ENCODE results near the gene PPIE.

The PPIE gene

DNA sequence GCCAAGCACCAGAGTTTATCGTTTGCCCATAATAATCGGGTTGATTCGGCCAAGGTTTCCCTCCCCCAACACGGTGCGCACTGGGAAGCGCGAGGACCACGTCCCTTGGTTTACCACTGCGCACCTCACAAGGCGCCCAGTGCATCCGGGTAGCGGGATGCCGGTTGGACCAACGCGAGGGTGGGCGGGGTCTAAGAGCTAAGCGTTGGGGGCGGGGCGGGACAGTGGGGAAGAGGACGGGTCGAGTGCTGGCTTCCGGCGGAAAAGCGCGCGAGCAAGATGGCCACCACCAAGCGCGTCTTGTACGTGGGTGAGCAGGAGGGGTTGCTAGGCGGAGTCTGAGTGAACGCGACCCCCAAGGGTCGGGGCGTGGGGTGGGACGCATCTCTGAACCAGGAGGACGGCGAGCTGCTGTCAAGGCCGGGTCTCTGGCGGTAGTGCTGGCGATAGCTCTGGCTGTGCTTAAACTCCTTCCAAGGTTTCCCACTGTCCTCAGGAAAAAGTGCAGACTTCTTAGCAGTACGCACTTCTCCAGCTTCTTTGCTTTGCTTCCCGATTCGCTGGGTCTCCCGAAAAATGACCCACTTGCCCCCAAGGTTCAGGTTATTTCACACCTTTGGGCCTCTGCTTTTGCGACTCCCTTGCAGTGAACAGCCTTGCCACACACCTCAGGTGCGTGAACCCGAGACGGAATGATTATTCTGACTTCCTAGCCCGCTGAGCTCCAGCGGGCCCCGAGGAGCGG, at the start of gene PPIE:
Gene PPIE, plus strand, starts transcription at position 261 of the 745 bp plus-strand sequence. Its CDS starts 19 bp downstream, at position 280.
- peak; percentile 99 for DNase-seq

DNA sequence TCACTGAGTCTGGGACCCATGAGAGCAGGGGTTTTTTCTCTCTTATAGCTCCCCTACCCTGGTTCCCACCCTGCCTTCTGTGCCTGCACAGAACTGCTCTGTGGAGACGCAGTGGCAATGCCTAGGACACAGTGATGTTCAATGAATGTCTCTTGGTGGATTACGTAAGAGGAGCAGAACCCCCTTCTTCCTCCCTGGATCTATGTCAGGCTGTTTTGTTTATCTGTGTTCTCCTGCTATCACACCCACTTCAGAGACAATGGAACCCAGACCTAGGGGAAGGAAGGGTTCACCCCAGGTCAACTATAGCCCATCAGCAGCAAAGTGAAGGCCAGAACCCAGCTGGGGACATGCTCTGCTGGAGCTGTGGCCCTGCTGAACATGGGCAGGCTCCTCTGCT, 49.5 kb upstream of the PPIE start:
- DNase-seq = no peak

DNA sequence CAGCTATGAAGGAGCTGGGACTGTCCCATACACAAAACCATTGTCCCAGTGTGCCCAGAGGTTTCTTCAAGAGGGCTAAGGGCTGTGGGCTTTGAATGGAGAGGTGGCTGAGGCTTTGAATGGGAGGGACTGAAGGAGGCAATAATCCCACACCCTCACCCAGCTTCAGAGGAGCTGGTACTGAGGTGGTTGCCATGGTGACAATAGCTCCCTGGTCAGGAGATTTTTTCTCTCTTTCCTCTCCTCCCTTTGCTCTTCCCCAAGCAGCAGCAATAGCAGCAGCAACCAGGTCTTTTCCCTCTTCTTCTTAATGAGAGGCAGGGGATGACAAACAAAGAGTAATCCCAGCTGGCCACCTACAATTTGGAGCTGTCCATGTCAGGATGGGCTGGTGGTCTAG, 49.0 kb upstream of the PPIE start:
- no peak for DNase-seq

DNA sequence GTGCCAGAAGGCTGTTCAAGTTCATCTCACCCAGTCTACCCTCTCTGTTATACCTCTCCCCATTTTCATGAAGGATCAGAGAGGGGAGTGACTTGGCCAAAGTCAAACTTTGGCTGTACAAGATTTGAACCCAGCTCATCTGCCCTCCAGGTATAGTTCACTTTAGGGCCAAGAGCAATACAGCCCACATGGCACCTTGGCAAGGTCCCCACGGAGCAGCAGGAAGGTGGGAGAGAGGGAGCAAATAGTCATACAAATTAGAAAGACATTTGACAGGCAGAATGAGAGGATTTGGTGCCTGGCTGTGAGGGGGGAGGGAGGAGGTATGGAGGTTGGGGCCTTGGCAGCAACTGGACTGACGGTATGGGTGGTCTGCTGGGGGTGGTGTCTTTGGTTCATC, 48.5 kb upstream of the PPIE start:
- no peak for DNase-seq

DNA sequence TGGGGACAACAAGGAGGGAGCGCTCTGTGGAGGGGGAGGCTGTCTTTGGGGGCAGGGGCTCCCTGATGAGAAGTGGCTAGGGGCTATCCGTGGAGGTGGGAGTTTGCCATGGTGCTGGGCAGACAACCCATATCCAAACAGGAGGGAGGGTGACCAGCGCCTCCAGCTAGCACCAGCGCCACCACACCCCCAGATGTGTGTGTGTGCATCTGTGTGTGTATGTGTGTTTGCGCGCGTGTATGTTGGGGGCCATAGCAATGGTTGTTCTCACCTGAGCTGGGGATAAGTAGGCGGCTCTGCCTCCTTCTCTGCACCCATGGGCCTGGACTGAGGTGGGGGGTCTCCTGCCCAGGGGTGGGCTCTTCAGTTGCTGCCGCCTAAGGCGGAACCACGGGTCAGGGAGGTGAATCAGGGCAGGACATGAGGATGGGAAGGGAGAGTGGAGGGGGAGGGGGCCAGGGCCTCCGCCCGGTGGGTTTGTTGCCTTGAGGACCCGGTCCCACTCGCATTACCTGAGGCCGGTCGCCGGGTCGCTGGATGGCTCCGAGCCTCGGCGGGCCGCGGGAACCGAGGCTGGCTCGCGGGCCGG, 47.8 kb upstream of the PPIE start:
- DNase-seq = no peak

DNA sequence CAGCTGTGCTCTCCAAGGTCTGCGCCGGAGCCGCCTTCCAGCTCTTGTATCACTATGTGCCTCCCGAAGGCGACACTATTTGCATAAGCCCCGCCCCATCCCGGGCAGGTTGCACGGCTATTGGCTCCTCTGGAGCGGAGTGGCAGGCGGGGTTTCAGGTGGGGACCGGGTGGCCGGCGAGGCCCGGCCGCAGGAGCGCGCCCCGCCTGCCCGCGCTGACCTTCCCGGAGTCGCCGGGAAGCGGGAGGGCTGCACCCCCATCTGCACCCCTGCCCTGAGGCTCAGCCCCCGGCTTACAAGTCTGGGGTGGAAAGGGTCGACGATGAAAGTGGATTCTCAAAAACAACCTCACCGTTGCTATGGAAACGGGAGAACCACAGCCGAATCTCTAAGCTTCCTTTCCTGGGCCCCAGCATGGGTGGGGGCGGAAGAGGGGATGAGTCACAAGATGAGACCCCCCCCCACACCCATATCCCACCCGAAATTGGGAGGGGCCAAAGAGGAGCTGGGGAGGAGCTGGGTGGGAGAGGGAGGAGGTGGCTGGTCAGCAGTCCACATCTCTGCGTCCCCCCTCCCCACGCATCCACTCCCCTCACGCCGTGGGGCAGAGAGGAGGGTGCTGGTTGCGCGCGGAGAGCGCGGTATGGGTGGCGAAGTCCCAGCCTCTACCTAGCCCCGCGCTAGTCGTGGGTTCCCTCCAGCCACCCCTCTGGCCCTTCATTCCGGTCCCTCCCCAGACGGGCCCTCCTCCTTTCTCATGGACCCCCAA, 47.1 kb upstream of the PPIE start, which contains the start of gene HPCAL4:
Gene HPCAL4, minus strand, starts transcription at position 51 of the 769 bp plus-strand sequence. CDS start 6,830 bp downstream, outside the sequence.
- DNase-seq = peak; percentile 84

DNA sequence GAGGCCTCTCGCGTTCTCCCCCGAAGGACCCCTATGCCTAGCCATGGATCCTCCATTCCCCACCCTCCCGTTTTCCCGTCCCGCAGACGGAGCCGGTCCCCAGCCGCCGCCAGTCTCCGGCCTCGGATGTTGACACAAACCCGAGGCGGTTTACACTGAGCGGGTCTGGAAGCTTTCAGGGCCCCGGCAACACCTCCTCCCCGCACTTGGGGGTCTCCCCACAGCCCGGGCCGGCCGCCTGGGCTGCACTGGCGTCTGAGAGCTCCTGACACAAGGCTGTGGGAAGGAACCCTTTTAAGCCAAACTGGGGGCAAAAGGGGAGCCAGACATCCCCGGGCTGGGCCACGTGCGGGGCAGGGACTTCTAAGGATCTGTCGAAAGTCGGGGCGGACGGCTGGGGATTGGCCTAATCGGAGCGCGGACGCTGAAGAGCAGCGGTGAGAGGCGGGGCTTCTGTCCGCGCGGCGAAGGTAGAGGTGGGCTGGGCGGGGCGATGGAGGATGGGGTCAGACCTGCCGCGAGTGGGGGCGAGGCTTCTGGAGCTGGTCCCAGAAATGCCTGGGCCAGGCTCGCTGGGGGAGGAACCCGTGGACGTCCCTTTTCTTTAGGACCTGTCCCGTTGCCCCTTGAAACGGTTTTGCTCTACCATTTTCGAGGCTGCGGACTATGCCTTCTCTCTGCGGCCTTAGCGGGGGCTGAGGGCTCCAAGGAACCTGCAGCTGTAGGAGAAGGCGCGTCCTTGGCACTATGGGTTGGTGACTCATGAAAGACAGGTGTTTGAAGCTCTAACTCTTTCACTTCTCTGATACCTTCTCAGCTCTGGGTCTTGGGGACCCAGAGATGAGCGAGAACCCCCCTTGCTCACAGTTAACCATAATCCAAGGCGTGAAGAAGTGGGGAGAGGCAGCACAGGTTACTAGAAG, 46.3 kb upstream of the PPIE start:
- peak; percentile 7 for DNase-seq

DNA sequence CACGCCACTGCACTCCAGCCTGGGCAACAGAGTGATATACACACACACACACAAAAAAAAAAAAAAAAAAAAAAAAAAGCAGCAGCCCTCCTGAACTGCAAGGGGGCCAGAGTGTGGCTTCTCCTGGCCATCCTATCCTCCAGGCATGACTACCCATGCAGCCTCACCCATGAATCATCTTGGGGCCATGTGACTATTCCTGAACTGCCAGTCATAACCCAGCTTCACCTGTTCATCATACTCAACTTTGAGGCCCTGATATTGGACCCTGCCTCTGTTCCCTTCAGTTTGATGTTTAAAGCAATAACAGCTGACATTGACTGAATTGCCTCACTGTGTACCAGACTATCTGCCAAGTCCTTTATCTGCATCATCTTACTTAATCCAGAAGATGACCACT, 44.7 kb upstream of the PPIE start:
- DNase-seq = no peak

DNA sequence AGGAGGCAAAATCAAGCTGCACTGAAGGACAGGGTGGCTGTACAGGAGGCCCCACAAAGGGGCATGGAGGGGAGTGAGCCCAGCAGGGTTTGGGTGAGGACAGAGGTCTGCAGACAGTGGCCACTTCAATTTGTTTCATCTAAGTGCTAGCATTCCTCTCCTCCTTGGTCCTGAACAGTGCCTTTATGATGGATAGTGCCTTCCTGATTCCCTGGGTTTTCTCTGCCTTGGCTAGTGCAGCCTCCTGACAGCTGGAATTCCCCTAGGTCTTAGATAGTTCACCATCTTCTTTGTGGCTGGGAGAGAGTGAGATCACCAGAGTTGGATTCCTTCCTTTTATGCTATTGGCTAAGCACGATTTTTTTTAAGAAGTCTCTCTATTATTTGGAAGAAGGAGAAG, 43.7 kb upstream of the PPIE start:
- DNase-seq = no peak

DNA sequence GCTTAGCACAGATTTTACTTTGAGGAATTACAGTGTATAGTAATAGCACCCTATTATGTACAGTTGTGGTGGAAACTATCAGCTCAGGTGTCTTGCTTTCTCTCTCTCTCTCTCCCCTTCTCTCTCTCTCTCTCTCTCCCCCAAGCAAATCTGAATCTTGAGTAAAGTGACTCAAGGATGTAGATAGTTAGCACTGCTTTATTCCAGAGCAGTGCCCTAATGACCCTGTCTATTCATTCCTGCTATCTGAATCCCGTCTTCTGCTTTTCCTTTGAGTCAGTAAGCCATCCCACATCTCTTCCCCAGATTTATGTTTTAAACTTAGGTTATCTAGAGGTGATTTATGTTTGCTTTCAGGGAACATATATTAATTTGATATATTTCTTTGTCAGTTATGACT, 42.2 kb upstream of the PPIE start:
- no peak for DNase-seq

DNA sequence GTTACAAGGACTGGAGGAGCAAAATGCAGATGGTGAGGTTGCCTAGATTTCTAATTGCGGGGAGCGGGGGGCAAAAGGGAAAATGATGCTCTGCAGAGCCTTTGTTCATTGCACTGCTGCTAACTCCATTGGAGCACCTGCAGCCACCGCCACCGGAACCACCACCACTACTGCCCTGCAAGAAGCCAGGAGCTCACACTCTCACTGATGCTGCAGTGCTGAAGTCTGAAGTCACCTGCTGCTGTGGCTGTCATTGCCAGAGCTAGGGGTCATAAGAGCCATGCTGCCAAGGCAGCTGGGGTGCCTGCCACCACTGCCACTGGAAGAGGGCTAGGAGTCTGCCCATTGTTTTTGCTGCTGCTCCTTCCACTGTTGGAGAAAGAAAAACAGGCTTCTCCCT, 40.1 kb upstream of the PPIE start:
- DNase-seq = no peak

DNA sequence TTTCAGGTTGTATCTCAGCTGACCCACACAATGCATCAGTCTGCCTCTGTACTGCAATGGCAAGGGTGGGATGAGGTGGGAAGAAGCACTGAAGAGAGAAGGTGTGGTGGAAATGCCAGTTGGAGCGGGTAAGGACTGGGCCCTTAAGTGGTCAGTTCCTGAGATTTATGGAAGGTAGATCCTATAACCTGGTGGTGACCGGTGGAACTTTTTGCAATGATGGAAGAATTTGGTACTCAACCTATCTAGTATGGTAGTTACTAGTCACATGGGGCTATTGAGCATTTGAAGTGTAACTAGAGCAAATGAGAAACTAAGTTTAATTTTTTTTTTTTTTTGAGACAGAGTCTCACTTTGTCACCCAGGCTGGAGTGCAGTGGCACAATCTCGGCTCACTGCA, 39.3 kb upstream of the PPIE start:
- no peak for DNase-seq

DNA sequence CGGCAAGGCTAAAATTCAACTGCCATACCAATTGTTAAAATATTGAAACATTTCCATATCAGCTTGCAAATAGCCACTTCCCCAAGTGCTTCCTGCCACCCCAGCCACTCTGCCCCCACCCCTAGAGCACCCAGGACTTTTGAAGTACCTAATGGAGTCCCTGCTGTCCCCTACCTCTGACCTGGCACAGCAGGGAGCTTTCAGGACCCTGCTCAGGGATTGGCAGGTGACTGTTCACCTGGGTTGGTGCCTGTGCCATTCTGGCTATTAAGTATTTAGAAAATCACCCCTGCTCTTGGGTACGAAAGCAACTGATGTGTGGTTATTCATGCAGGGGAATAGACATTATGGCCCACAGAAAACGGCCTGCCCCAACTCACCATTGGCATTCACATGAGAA, 38.3 kb upstream of the PPIE start:
- DNase-seq = no peak

DNA sequence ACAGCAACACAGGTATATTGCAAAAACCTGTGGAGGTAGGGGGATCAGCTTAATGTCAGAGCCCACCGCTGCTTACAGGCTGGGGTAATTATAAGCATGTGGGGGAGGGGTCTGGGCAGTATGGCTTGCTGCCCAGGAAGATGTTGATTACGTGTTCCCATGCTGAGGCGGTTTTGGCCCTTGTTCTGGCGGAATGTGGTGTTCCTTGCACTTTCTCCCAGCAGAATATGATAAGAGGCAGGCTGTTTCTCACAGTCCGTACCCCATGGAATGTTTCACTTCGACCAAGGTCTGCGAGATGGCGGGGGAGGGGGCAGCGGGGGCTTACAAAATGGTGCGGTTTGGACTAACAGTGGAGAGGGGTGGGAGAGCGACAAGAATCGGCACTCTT, 37.6 kb upstream of the PPIE start:
- no peak for DNase-seq

DNA sequence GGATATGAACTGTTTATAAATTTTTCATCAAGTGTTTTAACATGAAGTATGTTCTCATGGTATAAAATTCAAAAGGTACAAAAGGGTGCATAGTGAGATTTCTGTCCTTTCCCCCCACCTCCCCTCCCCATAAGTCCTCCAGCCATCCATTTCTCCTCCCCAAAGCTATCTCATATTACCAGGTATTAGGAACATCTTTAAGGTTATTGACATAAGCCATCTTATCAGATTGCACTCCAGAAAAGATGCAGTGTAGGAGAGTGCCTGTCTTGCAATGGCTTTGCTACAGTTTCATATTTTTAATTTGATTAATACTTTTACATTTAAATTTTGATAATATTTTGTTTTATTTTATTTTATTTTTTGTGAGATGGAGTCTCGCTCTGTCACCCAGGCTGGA, 33.9 kb upstream of the PPIE start:
- DNase-seq = no peak

DNA sequence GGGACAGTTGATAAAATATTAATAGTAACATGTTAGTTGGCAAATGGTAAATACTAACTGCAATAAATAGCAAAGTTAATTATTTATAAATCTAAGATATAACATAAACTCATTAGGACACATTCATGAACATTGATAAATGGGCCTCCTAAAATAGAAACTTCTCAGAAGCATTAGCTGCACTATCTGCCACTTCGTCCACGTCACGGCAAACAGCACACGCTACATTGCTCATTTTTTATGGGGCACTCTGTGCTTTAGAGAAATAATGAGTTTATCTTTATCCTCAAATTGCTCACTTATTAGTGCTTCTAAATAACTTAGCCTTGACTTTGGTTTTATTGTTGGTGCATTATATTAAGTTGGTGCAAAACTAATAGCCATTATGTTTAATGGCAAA, 31.2 kb upstream of the PPIE start:
- DNase-seq = no peak

DNA sequence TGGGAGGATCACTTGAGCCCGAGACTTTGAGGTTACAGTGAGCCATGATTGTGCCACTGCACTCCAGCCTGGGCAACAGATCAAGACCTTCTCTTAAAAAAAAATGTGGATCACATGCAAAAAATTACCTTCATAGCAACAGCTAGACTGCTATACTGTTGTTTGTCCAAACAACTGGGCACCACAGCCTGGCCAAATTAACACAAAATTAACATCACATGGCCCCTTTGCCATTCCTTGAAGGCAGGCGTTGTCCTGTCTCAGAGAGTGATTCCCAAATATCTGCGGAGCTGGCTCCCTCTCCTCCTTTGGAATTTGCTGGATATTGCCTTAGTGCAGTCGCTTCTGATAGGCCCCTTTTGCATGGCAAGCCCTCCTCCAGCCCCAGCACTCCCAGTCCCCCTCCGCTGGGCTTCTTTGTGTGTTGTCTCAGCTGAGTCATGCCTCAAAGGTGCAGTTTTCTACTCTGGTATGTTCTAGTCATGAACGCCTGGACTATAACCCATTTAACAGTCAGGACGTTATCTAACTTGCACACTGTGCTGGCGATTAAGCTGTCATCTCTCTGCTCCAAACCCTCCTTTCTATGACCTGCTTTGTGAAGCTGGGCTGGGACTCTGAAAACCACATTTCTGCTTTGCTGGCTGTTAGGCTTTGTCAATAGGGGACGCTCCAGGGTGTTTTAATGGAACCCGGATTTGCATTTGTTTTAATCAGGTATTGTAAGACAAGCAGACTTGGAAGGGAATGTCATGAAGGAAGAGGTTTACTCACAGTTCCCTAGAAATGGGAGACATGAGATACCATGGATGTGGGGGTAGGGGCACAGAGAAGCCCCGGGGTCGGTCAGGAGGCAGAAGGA, 27.3 kb upstream of the PPIE start:
- DNase-seq = no peak

DNA sequence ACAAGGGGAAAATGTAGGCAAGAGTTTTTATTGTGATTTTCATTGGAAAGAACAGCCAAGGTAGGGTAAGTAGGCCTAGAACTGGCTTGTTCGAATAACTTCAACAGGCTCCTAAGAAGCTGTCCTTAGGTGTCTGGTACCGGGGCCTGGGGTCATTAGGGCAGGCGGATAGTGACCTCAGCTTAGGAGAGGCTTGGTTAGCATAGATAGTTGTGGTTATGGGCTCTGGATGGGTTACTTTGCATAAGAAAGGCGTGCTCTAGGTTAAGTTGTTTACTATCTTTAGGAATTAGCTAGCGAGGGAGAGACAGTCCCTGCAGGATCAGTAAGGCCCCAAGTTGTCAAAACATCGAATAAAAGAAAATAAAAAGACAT, 26.7 kb upstream of the PPIE start:
- no peak for DNase-seq

DNA sequence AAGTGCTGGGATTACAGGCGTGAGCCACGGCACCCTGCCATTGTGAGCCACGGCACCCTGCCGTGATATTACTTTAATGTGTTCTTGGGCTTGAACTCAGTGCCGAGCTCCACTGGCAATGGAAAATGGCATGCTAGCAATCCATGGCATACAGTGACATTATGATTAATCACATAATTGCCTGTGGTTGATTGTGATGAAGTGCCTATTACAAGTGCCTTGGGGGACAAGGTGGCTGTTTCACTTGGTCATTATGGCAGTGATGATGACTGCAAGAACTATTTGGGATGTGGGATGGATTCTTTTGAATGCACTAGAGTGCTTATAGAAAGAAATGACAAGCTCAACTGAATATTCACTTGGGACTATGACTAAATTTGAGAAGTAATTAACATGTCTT, 25.1 kb upstream of the PPIE start:
- no peak for DNase-seq

DNA sequence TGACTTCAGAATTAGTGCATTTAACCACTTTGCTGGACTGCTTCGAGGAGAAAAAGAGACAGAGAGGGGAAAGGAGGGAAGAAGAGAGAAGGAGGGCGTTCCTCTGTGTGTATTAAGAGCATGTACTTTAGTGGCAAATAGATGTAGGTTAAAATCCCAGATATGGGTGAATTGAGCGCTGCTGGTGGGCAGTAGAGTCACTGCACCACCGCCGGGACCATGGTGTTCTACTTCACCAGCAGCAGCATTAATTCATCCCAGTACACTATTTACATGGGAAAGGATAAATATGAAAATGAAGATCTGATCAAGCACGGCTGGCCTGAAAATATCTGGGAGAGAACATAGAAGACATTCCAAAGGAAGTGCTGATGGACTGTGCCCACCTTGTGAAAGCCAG, 20.9 kb upstream of the PPIE start:
- DNase-seq = no peak

DNA sequence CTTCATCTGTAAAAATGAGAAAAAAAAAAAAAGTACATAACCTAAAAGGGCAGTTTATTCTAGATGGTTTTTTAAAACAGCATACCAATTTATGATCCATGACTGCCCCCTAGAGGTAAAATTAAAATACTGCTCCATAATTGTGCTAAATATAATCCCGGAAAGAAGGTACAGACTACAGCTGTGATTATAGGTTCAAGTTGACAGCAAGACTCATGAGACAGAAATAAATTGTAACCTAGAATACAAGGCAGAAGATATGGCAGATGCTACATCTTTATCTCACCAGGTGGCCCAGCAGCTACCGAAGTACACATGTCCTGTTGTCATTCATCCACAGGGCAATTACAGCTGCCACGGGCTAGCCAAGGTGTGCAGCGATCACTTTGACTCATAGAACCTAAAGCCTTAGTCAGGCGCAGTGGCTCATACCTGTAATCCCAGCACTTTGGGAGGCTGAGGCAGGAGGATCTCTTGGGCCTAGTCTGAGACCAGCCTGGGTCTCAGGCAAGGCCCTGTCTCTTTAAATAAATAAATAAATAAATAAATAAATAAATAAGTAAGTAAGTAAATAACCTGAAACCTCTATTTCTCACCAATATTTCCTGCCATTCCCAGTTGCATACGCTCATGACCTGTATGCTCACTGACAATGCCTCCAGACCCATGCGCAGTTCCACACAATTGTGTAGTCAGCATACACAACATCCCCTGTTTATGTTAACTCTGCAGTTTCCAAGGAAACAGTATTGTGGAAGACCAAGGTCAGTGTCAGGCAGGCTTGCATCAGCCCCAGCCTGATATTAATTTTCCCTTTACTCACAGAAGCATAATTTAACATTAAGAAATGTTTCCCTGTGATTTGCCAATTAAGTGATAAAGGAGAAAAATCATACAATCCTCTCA, 18.3 kb upstream of the PPIE start:
- no peak for DNase-seq

Measured in stimulated activated CD4-positive, alpha-beta T cell treated with anti-CD3 and anti-CD28 coated beads, Interleukin-12 subunit alpha, Interleukin-12 subunit beta, amount 100 ng/mL, for 4 hours (primary cell).